GM10266 (cell line): Measurements from ENCODE around the gene PLCB1.

Experiments
- DNase-seq: peaks from one replicate; pipeline ENCODE4 v3.0.0; 2012; ENCODE audit errors: extremely low spot score
- TF ChIP-seq, protein P1 (sequence below): IDR thresholded peaks from 2 replicates; pipeline ENCODE4 v1.5.1; 2012; ENCODE audit warnings: mild to moderate bottlenecking, low read depth; ENCODE audit not compliant: control insufficient read depth, insufficient read depth; ENCODE audit errors: missing control alignments

Gene PLCB1

DNA sequence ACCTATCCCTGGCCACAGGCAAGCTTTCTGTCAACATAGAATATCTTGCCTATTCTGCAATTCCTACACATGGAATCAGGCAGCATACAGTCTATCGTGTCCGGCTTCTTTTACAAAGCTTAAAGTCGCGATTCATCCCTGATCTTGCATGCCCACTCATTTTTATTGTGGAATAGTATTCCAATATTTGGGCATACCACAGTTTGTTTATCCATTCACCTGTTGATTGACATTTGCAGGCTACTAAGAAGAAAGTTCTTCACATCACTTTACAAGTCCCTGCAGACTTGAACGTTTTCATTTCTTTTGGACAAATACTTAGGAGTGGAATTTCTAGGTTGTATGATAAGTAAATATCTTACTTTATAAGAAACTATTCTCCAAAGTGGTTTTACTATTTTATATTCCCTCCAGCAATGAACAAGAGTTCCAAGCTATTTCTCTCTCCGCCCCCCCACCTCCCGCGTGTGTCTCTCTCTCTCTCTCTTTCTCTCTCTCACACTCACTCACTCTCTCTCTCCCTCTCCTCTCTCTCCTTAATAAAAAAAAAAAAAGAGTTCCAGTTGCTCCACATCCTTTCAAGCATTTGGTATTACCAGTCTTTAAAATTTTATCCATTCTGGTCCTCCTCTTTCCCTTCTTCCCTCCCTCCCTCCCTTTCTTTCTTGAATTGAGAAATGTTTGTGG is 1.1 kb upstream of the PLCB1 start:
- no peak for DNase-seq
- TF ChIP-seq, protein P1, sequence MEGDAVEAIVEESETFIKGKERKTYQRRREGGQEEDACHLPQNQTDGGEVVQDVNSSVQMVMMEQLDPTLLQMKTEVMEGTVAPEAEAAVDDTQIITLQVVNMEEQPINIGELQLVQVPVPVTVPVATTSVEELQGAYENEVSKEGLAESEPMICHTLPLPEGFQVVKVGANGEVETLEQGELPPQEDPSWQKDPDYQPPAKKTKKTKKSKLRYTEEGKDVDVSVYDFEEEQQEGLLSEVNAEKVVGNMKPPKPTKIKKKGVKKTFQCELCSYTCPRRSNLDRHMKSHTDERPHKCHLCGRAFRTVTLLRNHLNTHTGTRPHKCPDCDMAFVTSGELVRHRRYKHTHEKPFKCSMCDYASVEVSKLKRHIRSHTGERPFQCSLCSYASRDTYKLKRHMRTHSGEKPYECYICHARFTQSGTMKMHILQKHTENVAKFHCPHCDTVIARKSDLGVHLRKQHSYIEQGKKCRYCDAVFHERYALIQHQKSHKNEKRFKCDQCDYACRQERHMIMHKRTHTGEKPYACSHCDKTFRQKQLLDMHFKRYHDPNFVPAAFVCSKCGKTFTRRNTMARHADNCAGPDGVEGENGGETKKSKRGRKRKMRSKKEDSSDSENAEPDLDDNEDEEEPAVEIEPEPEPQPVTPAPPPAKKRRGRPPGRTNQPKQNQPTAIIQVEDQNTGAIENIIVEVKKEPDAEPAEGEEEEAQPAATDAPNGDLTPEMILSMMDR, result no peak

GRCh38 chr20:8132484-8133309 is 631 bp downstream of the PLCB1 start:
- TF ChIP-seq, protein P1, result no peak
- DNase-seq, result no peak

- no peak for DNase-seq
Observed at GRCh38 chr20:8133310-8133768, 1.3 kb downstream of the PLCB1 start.

GRCh38 chr20:8133851-8134451 is 1.9 kb downstream of the PLCB1 start:
- TF ChIP-seq, protein P1, result no peak
- DNase-seq, result no peak

More at GRCh38 chr20:8133310-8133768, 1.3 kb downstream of the PLCB1 start:
- TF ChIP-seq, protein P1, result no peak

DNA sequence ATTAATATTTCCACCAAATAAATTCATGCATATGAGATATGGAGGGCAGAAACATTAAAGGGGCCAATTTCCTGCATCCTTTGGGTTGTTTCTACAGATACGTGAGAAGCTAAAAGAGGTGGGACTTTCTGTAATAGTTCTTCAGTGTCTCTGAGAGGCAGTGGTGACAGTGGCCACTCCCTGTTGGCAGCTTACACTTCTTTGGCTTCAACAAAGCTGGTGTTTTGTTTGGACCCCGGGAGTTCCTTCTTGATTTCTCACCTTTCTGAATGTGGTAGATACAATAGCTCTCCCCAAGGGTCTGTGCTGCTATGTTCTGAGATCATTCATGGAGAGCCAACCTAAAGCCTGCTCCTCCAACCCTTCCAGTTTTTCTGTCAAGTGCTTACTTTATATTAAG is 7.8 kb downstream of the PLCB1 start:
- DNase-seq, result no peak
- TF ChIP-seq, protein P1, result no peak

GRCh38 chr20:8143474-8143873 is 11.4 kb downstream of the PLCB1 start:
- TF ChIP-seq, protein P1, result no peak

More at GRCh38 chr20:8143474-8143873, 11.4 kb downstream of the PLCB1 start:
- no peak for DNase-seq
